Islet precursor cell (in vitro differentiated cells): ENCODE data around the gene HIVEP3.
A peak's percentile ranks its signal among the peaks of the same experiment; 100 is the strongest.
"Not testable (repeated sequence)": the region's sequence is repeated elsewhere in the genome, so short reads cannot be mapped to it uniquely, and the experiment has no call there.

ENCODE experiments used
- DNase-seq: peaks from one replicate; pipeline ENCODE4 v3.0.0-alpha.2; 2018

HIVEP3 gene

DNA sequence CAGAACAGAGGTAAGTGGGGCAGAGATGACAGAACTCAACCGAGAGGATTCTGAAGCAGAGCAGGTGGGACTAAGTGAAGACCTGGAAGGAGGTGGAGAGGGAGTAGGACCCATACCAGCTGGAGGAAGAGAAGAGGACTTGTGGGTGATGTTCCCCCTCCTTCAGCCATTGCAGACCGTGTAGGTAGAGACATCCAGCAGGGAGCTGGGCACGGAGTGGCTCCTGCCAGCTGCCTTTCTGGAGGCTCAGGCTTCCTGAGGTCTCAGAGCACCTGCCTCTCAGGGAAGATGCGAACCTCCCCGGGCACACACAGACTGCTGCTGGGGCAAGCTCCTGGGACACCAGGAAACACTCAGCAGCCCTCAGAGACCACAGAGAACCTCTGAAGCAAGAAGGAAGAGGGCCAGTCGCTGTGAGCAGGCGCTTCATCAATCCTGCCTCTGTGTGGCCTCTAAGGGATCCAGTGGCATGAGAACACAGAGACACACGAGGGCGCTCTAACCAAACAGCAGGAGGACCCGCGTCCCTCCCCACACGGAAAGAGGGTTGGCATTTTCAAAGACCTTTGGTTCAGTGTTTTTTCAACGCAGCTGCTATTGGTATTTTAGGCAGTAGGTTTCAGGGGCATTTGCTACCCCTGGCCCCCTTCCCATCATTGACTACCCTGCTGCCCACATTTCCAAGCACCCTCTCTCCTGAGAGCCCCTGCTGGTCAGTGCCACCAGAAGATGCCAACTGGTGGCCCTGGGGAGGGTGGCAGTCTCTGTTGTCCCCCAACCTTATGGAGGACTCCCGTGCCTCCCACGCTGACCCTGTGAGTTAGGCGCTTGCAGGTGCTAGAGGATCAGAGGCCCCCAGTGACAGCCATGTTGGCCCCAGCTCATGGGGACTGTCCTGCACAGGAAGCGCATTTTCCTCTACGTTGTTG lies 344.7 kb downstream of the HIVEP3 start:
- DNase-seq: peak; percentile 84

- peak; percentile 3 for DNase-seq
These were observed 345.5 kb downstream of the HIVEP3 start for GRCh38 chr1:41573194-41573593.

GRCh38 chr1:41572224-41572623 lies 346.5 kb downstream of the HIVEP3 start:
- DNase-seq: no peak

DNA sequence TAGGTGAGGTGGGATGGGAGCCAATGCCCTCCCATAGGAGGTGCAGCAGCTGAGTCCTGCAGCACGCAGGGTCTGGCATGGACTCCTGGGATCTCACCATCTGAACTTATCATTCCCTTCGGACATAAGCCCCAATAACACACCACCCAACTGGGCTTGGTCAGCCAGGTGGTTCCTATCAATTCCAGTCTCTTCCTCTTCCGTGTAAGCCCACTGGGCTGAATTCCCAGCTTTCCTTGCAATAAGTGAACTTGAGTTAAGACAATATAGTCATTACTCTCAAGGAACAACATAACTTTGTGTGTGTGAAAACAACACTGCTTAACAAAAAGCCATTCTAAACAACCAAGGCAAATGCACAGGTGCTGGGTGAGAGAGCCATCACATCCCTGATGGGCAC lies 347.7 kb downstream of the HIVEP3 start:
- no peak for DNase-seq

DNA sequence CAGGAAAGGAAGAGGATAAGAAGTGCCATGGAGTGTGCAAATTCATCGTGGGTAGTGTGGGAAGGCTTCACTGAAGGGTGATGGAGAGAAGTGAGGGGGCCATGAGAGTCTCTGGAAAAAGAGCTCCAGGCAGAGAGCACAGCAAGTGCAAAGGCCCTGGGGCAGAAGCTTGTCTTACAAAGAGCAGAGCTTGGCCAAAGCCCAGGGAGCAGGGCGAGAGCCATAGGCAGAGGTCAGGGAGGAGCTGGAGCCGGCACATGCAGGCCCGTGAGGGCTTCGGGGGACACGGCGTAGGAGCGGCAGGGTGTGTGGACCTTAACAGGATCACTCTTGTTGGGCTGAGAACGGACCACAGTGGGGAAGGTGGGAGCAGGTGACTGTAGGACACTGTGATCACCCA lies 350.5 kb downstream of the HIVEP3 start:
- peak; percentile 32 for DNase-seq

- no peak for DNase-seq
These were observed 351.8 kb downstream of the HIVEP3 start for GRCh38 chr1:41566969-41567368.

GRCh38 chr1:41566274-41566885 lies 352.3 kb downstream of the HIVEP3 start:
- peak; percentile 33 for DNase-seq

GRCh38 chr1:41564741-41565475 lies 353.8 kb downstream of the HIVEP3 start:
- DNase-seq: peak; percentile 22

DNA sequence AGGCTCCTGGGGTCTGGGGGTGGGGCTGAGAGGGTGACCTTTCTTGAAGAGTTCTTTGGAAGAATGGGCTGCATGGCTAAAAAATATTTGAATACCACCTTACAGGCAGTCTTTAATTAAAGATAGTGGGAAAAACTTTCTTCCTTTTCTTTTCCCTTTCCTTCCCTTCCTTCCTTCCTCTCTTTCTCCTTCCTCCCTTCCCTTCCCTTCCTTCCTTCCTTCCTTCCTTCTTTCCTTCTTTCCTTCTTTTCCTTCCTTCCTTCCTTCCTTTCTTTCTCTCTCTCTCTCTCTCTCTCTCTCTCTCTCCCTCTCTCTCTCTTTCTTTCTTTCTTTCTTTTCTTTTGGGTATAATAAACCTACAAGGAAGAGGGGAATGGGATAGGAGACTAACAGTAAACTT lies 356.4 kb downstream of the HIVEP3 start:
- no peak for DNase-seq

DNA sequence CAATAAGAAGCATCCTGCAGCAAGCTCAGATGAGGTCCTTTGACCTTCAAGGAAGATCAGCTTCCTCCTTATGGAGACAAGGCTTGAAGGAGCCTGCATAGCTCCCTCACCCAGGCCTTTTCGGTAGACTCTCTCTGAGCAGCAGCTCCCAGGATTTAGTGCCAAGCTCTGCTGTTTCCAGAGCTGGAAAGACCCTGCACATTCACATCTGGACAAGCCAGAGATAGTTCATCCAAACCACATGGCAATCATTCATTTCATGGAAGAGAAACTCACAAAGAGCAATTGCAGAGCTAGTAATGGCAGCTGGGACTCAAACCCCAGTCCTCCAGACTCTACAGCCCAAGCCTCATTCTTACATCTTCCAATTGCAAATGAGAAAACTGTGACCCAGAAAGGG lies 357.8 kb downstream of the HIVEP3 start:
- DNase-seq: no peak

GRCh38 chr1:41560496-41560895 lies 358.2 kb downstream of the HIVEP3 start:
- no peak for DNase-seq

- peak; percentile 29 for DNase-seq
These were observed 359.4 kb downstream of the HIVEP3 start for GRCh38 chr1:41559331-41559730.

DNA sequence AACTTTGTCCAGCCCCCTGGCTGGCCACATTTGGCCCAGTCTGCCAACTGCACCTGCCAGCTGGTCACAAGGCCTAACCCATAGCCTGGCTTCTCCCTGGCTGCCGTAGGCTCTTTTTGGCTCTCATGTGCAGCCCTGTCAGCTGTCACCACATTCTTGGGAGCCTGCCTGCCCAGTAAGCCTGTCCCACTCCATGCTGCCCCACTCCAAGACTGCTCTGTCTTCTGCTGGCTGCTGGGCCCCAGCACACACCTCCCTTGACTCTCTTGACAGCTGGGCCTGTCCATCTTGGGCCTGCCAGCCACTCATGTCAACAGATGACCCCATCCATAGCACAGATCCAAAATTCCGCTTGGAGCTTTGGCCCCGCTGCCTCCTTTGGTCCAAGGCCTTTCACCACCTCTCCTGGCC lies 360.0 kb downstream of the HIVEP3 start:
- peak; percentile 45 for DNase-seq

GRCh38 chr1:41557751-41558455 lies 360.8 kb downstream of the HIVEP3 start:
- DNase-seq: peak; percentile 41

- not testable (repeated sequence) for DNase-seq
These were observed 364.0 kb downstream of the HIVEP3 start for GRCh38 chr1:41554746-41555145.

GRCh38 chr1:41547781-41548560 lies 370.8 kb downstream of the HIVEP3 start:
- no peak for DNase-seq

- no peak for DNase-seq
These were observed 371.4 kb downstream of the HIVEP3 start for GRCh38 chr1:41547336-41547735.

DNA sequence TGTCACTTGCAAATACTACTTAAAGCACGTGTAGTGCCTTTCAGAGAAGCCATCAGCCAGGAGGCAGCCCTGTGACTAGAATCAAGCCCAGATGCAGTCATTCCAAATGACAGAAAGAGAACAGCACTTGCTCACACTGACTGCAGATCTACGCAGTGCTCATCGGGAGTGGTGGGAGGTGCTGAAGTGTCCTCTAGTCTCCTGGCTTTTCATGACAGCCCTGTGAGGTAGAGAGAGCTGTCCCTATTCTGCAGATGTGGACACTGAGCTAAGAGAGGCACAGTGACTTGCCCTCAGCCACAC lies 371.9 kb downstream of the HIVEP3 start:
- DNase-seq: no peak

- DNase-seq: no peak
These were observed 372.5 kb downstream of the HIVEP3 start for GRCh38 chr1:41545996-41546832.

GRCh38 chr1:41542196-41542930 lies 376.4 kb downstream of the HIVEP3 start:
- no peak for DNase-seq

GRCh38 chr1:41541592-41541952 lies 377.1 kb downstream of the HIVEP3 start:
- no peak for DNase-seq
